Thymus (tissue), 11 donors: ENCODE measurements around the gene ADCY10. TPM values are rescaled to one million over a fixed set of nuclear protein-coding genes. Genes with fewer than 3 reads are reported as not detected.
"Not testable (repeated sequence)": the region's sequence is repeated elsewhere in the genome, so short reads cannot be mapped to it uniquely, and the experiment has no call there.

Source experiments
- DNase-seq, 9 donors: peaks; one replicate each; pipeline ENCODE4 v3.0.0-alpha.2; 2013; ENCODE audit warnings: low spot score in 9 of 9, low read depth in 6 of 9, missing footprints in 1 of 9
- H3K27ac ChIP-seq, 2 donors: one replicate each; pipeline ENCODE4 v1.5.1; 2013; ENCODE audit warnings: control low read depth in 1 of 2, low read depth in 1 of 2, low read length in 1 of 2, mild to moderate bottlenecking in 1 of 2, moderate library complexity in 1 of 2
- H3K27me3 ChIP-seq, 2 donors: one replicate each; pipeline ENCODE4 v1.5.1; 2013; ENCODE audit warnings: low read length in 1 of 2; ENCODE audit not compliant: control insufficient read depth in 2 of 2, insufficient read depth in 1 of 2
- H3K36me3 ChIP-seq, 2 donors: one replicate each; pipeline ENCODE4 v1.5.1; 2013; ENCODE audit warnings: low read length in 1 of 2, mild to moderate bottlenecking in 1 of 2, moderate library complexity in 1 of 2; ENCODE audit not compliant: control insufficient read depth in 2 of 2, insufficient read depth in 2 of 2
- H3K4me1 ChIP-seq, 2 donors: one replicate each; pipeline ENCODE4 v1.5.1; 2013; ENCODE audit warnings: low read length in 2 of 2; ENCODE audit not compliant: control insufficient read depth in 2 of 2, insufficient read depth in 2 of 2
- H3K4me3 ChIP-seq, 2 donors: one replicate each; pipeline ENCODE4 v1.5.1; 2013; ENCODE audit warnings: low read length in 2 of 2, control low read depth in 1 of 2, mild to moderate bottlenecking in 1 of 2
- H3K9me3 ChIP-seq, 2 donors: one replicate each; pipeline ENCODE4 v1.5.1; 2013; ENCODE audit warnings: low read length in 1 of 2, mild to moderate bottlenecking in 1 of 2; ENCODE audit not compliant: control insufficient read depth in 2 of 2, insufficient read depth in 1 of 2
- WGBS: extraction: QIAGEN DNeasy Blood & Tissue Kit; methylation state at CpG from one replicate; pipeline ENCODE4 v1.1.7; 2013; 5-methylcytosine and 5-hydroxymethylcytosine counted together
- polyA plus RNA-seq: library from polyadenylated mRNA; stranded (reverse); fragments of 200-250 nt; gene quantifications from one replicate; pipeline ENCODE4 v1.2.3, GENCODE V29; 2013
- total RNA-seq: library from RNA; stranded (reverse); fragments of 120-200 nt; gene quantifications from one replicate; pipeline ENCODE4 v1.2.4, GENCODE V29; 2013
- donor health status: healthy.

Gene ADCY10
- total and polyA plus RNA-seq, 2 donors, result 0.09 to 0.30 TPM

GRCh38 chr1:167879508-167879907 lies 34.4 kb downstream of the ADCY10 start:
- 53% methylated on average over 1 of the region's 1 CpG for WGBS
- Histone ChIP-seq H3K27ac (no peak overlapping the region), H3K4me1 (no peaks in the 10 kb centered on the region), H3K9me3 (no peaks in the 10 kb centered on the region), H3K4me3 (no peak overlapping the region), H3K27me3 (no peaks in the 10 kb centered on the region), H3K36me3 (no peaks in the 10 kb centered on the region)
- no peak for DNase-seq

GRCh38 chr1:167878372-167879160 lies 35.4 kb downstream of the ADCY10 start:
- Histone ChIP-seq H3K4me1 (no peaks in the 10 kb centered on the region), H3K27me3 (no peaks in the 10 kb centered on the region), H3K9me3 (no peaks in the 10 kb centered on the region), H3K36me3 (no peaks in the 10 kb centered on the region), H3K27ac (no peak overlapping the region), H3K4me3 (no peak overlapping the region)
- DNase-seq, result no peak
- WGBS, result over 99% methylated on average over 7 of the region's 7 CpGs

GRCh38 chr1:167876597-167877175 lies 37.2 kb downstream of the ADCY10 start:
- H3K27me3 ChIP-seq, result no peaks in the 10 kb centered on the region
- H3K4me1 ChIP-seq, result no peaks in the 10 kb centered on the region
- H3K9me3 ChIP-seq, result no peaks in the 10 kb centered on the region
- no peak overlapping the region for H3K27ac ChIP-seq
- 98% methylated on average over 3 of the region's 3 CpGs for WGBS
- H3K36me3 ChIP-seq, result no peaks in the 10 kb centered on the region
- no peak overlapping the region for H3K4me3 ChIP-seq
- DNase-seq, result no peak

DNA sequence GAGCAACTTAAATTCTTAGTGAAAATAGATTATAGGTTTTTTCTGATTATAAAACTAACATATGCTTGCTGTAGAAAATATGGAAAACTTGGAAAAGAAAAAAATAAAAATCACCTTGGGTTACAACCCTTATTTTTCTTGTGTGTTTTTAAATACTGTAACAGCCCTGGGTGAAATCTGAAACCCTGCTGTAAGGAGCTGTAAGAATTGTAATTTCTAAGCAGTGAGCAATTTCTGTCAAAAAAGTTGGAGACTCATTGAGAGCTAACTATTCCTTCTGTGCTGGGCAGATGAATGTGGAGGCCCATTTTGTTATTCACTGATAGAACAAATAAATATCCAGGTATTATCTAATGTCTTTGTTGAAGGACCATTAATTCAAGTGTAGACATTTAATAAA lies 42.6 kb downstream of the ADCY10 start:
- Histone ChIP-seq H3K27me3 (no peaks in the 10 kb centered on the region), H3K36me3 (no peaks in the 10 kb centered on the region), H3K9me3 (no peaks in the 10 kb centered on the region), H3K4me1 (no peaks in the 10 kb centered on the region), H3K27ac (no peak overlapping the region), H3K4me3 (no peak overlapping the region)
- DNase-seq, result no peak

- not testable (repeated sequence) for H3K4me1 ChIP-seq, DNase-seq, H3K36me3 ChIP-seq, H3K4me3 ChIP-seq, H3K9me3 ChIP-seq, H3K27ac ChIP-seq, H3K27me3 ChIP-seq
- WGBS, result 89% methylated on average over 16 of the region's 16 CpGs
Observed at GRCh38 chr1:167869157-167870001, 44.6 kb downstream of the ADCY10 start.

GRCh38 chr1:167866739-167867414 lies 47.1 kb downstream of the ADCY10 start:
- not testable (repeated sequence) for H3K27me3 ChIP-seq, H3K4me1 ChIP-seq, DNase-seq, H3K9me3 ChIP-seq, H3K36me3 ChIP-seq, H3K27ac ChIP-seq, H3K4me3 ChIP-seq
- WGBS, result 98% methylated on average over 8 of the region's 8 CpGs

DNA sequence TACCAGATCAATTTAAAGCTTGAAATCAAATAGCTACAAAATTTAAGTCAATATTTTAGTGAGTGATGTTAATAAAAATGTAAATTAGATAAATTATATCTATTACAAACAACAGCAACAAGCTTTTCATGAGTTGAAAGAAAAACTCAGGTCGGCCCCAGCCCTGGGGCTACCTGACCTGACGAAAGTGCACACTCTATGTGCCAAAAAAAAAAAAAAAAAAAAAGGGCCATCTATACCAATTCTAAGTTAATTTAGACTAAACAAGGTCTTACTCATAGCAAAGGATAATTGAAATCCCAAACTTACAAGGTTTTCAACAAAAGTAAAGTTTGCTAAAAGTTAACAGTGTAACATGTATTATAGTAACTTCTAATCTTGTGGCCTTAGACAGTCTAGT lies 47.6 kb downstream of the ADCY10 start:
- not testable (repeated sequence) for DNase-seq, H3K4me1 ChIP-seq, H3K4me3 ChIP-seq, H3K9me3 ChIP-seq, H3K27ac ChIP-seq, H3K36me3 ChIP-seq, H3K27me3 ChIP-seq
- WGBS, result 100% methylated on average over 2 of the region's 2 CpGs

GRCh38 chr1:167865804-167866308 lies 48.1 kb downstream of the ADCY10 start:
- H3K36me3 ChIP-seq, DNase-seq, H3K27me3 ChIP-seq, H3K9me3 ChIP-seq, H3K27ac ChIP-seq, H3K4me3 ChIP-seq, H3K4me1 ChIP-seq: not testable (repeated sequence)
- 97% methylated on average over 10 of the region's 10 CpGs for WGBS
